Measurements from ENCODE around the gene PDE10A. TPM values are rescaled to one million over a fixed set of nuclear protein-coding genes. Genes with fewer than 3 reads are reported as not detected.

Gene PDE10A
- total and polyA plus RNA-seq, 9 of the 15 experiments (the other 6 are each of a cell fraction or from before 2014, with no cell fraction given), result 0.04 TPM; not detected in 8

GRCh38 chr6:165456286-165456685 lies 206.8 kb downstream of the PDE10A start:
- H3K4me3 ChIP-seq, result no peak overlapping the region
- H3K4me1 ChIP-seq (replicated peaks in 1 of 2; ENCODE audit: control insufficient read depth in 2 of 2, insufficient read depth in 2 of 2, low read length in 2 of 2), result no peaks in the 10 kb centered on the region
- no peaks in the 10 kb centered on the region for H3K9me1 ChIP-seq (ENCODE audit: control insufficient read depth, insufficient read depth, low read length)
- no peaks in the 10 kb centered on the region for H3K79me2 ChIP-seq (ENCODE audit: control insufficient read depth, insufficient read depth, low read length)
- ChIA-PET CTCF (ENCODE audit: low intra/inter-chr PET ratio) (no interaction called here), POLR2A (no interaction called here)
- H3K9me3 ChIP-seq (replicated peaks; ENCODE audit: control insufficient read depth, insufficient read depth, low read depth, low read length), result no peaks in the 10 kb centered on the region
- ATAC-seq, result no peak
- no peak for FAIRE-seq
- H2AFZ ChIP-seq (ENCODE audit: low read depth, low read length), result no peak overlapping the region
- H3K27ac ChIP-seq (ENCODE audit: extremely low read depth, low read depth, low read length), result no peak overlapping the region
- TF ChIP-seq MCM5 (IDR thresholded peaks at IDR 0.05; ENCODE audit: low read depth) (no peak), SRSF7 (optimal IDR thresholded peaks at IDR 0.05; ENCODE audit: low read depth, low read length) (no peak), HDAC2 (IDR thresholded peaks at IDR 0.05) (no peak), CUX1 (CRISPR knock-in tag; IDR thresholded peaks at IDR 0.05) (no peak), FUS (optimal IDR thresholded peaks at IDR 0.05; ENCODE audit: low read depth, low read length) (no peak), ZNF830 (CRISPR knock-in tag; IDR thresholded peaks at IDR 0.05) (no peak), ZFP1 (CRISPR knock-in tag; IDR thresholded peaks at IDR 0.05) (no peak), CSDE1 (IDR thresholded peaks at IDR 0.05) (no peak), POLR2AphosphoS5 (IDR thresholded peaks at IDR 0.05; ENCODE audit: control insufficient read depth, insufficient read depth, low read depth, low read length) (no peak), PHF20 (IDR thresholded peaks at IDR 0.05; ENCODE audit: partially characterized antibody) (no peak), LCOR (CRISPR knock-in tag; IDR thresholded peaks at IDR 0.05) (no peak), LEF1 (IDR thresholded peaks at IDR 0.05) (no peak)
- TF ChIP-seq, protein P1, sequence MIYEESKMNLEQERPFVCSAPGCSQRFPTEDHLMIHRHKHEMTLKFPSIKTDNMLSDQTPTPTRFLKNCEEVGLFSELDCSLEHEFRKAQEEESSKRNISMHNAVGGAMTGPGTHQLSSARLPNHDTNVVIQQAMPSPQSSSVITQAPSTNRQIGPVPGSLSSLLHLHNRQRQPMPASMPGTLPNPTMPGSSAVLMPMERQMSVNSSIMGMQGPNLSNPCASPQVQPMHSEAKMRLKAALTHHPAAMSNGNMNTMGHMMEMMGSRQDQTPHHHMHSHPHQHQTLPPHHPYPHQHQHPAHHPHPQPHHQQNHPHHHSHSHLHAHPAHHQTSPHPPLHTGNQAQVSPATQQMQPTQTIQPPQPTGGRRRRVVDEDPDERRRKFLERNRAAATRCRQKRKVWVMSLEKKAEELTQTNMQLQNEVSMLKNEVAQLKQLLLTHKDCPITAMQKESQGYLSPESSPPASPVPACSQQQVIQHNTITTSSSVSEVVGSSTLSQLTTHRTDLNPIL (CRISPR knock-in tag; IDR thresholded peaks at IDR 0.05), result no peak
- TF ChIP-seq, protein P2, sequence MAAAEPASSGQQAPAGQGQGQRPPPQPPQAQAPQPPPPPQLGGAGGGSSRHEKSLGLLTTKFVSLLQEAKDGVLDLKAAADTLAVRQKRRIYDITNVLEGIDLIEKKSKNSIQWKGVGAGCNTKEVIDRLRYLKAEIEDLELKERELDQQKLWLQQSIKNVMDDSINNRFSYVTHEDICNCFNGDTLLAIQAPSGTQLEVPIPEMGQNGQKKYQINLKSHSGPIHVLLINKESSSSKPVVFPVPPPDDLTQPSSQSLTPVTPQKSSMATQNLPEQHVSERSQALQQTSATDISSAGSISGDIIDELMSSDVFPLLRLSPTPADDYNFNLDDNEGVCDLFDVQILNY (CRISPR knock-in tag; IDR thresholded peaks at IDR 0.05), result no peak
- WGBS (ENCODE audit: insufficient coverage, low coverage, missing lambda C conversion rate), result 2% methylated on average over 3 of the region's 3 CpGs
- no peak overlapping the region for H3K4me2 ChIP-seq (ENCODE audit: insufficient read depth, low read length)
- H3K27me3 ChIP-seq (ENCODE audit: control insufficient read depth in 2 of 2, insufficient read depth in 2 of 2, low read length in 2 of 2), result no peaks in the 10 kb centered on the region
- intact Hi-C loops (cut with micrococcal nuclease) (no loop called here), in situ Hi-C loops (cut with MboI) (no loop called here)
- no TSS peak for BruUV-seq (replicated peaks)
- H4K20me1 ChIP-seq (replicated peaks; ENCODE audit: control insufficient read depth, insufficient read depth, low read length), result no peaks in the 10 kb centered on the region
- H3K9ac ChIP-seq (ENCODE audit: insufficient read depth in 1 of 2, low read depth in 2 of 2, low read length in 2 of 2), result no peak overlapping the region
- H3K36me3 ChIP-seq (ENCODE audit: control insufficient read depth, insufficient read depth, low read length), result no peaks in the 10 kb centered on the region
- no peak for DNase-seq (ENCODE audit: extremely low read depth in 1 of 4, low spot score in 3 of 4)
